ENCODE measurements around the gene RFC5. TPM values are rescaled to one million over a fixed set of nuclear protein-coding genes. Genes with fewer than 3 reads are reported as not detected.
A peak's percentile ranks its signal among the peaks of the same experiment; 100 is the strongest.
"Not testable (repeated sequence)": the region's sequence is repeated elsewhere in the genome, so short reads cannot be mapped to it uniquely, and the experiment has no call there.

Gene RFC5
- polyA plus RNA-seq, 2 of the 4 experiments (the other 2 are of a cell fraction) = 57.5 to 64.7 TPM

- Histone ChIP-seq H3K4me3 (no peak overlapping the region), H3K27ac (peak overlapping the region in 1 of 2 experiments; percentile 77; a peak in 2 of 6 replicates), H3K4me1 (peaks cover 16% of the 10 kb centered on the region), H3K4me2 (no peak overlapping the region), H3K9me3 (no peaks in the 10 kb centered on the region)
- TF ChIP-seq EHF (CRISPR knock-in tag; IDR thresholded peaks at IDR 0.05) (no peak), EP300 (IDR thresholded peaks at IDR 0.05) (no peak), HOXB13 (CRISPR knock-in tag; IDR thresholded peaks at IDR 0.05; ENCODE audit: low read depth) (no peak), CBX2 (IDR thresholded peaks at IDR 0.05; ENCODE audit: borderline replicate concordance, low read depth) (no peak), RFX5 (IDR thresholded peaks at IDR 0.05) (no peak), ZNF302 (CRISPR knock-in tag; IDR thresholded peaks at IDR 0.05) (no peak), TFCP2L1 (CRISPR knock-in tag; IDR thresholded peaks at IDR 0.05) (no peak)
- DNase-seq (ENCODE audit: low read depth in 1 of 2, low spot score in 1 of 2) = no peak
- no peak for ATAC-seq
- ChIA-PET CTCF (interaction anchor here (3.1 kb wide), 1 partner anchor 140 kb away, joined by 28 read pairs; no protein-coding TSS in a partner anchor), POLR2A (no interaction called here)
- no peak for FAIRE-seq
- 91% methylated on average over 2 of the region's 2 CpGs for WGBS (ENCODE audit: missing lambda C conversion rate)
These were observed 1.2 kb upstream of the RFC5 start for GRCh38 chr12:118015306-118015705.

GRCh38 chr12:118015944-118016343 is 559 bp upstream of the RFC5 start:
- H3K4me1 ChIP-seq = peaks cover 16% of the 10 kb centered on the region
- 36% methylated on average over 9 of the region's 9 CpGs for WGBS (ENCODE audit: missing lambda C conversion rate)
- peak overlapping the region; percentile 62 to 77 for H3K27ac ChIP-seq
- H3K4me3 ChIP-seq = peak overlapping the region; percentile 83
- ChIA-PET CTCF (interaction anchor here (0.7 to 3.1 kb wide), 2 partner anchors 134 to 141 kb away, joined by 3 to 28 read pairs; no protein-coding TSS in a partner anchor), POLR2A (interaction anchor here (1.0 to 1.1 kb wide), 3 partner anchors 22 to 66 kb away, joined by 3 to 5 read pairs (median 3); partner anchors contain the start of gene WSB2)
- no peak for DNase-seq (ENCODE audit: low read depth in 1 of 2, low spot score in 1 of 2)
- peak overlapping the region; percentile 79 for H3K4me2 ChIP-seq
- FAIRE-seq = no peak
- ATAC-seq = peak in 1 of 2 experiments; percentile 33; a peak in 2 of 6 replicates
- no peak for TF ChIP-seq ZSCAN20 (CRISPR knock-in tag; IDR thresholded peaks at IDR 0.05)
- no peak for TF ChIP-seq MAZ (IDR thresholded peaks at IDR 0.05; ENCODE audit: borderline replicate concordance, low read depth, low read length)
- no peak for TF ChIP-seq HOXB13 (CRISPR knock-in tag; IDR thresholded peaks at IDR 0.05; ENCODE audit: low read depth)
- no peaks in the 10 kb centered on the region for H3K9me3 ChIP-seq

GRCh38 chr12:118017926-118018325 is 1.4 kb downstream of the RFC5 start:
- no peak for TF ChIP-seq ZNF302 (CRISPR knock-in tag; IDR thresholded peaks at IDR 0.05)
- Histone ChIP-seq H3K4me2 (peak overlapping the region; percentile 90), H3K9me3 (no peaks in the 10 kb centered on the region), H3K4me1 (peaks cover 16% of the 10 kb centered on the region), H3K27ac (no peak overlapping the region), H3K4me3 (0 out of 3 replicates have a peak overlapping the region, but pooled peaks have one; percentile 83)
- ATAC-seq (no peak), DNase-seq (ENCODE audit: low read depth in 1 of 2, low spot score in 1 of 2) (no peak), FAIRE-seq (no peak)
- ChIA-PET CTCF (interaction anchor here (0.7 to 3.1 kb wide), 2 partner anchors 17 to 143 kb away, joined by 5 to 28 read pairs; no protein-coding TSS in a partner anchor), POLR2A (no interaction called here)

- H3K4me3 ChIP-seq = no peak overlapping the region
- DNase-seq (ENCODE audit: low read depth in 1 of 2, low spot score in 1 of 2) (no peak), ATAC-seq (no peak), FAIRE-seq (no peak)
- peaks cover 16% of the 10 kb centered on the region for H3K4me1 ChIP-seq
- ChIA-PET POLR2A (no interaction called here), CTCF (interaction anchor here (1.0 to 4.2 kb wide), 4 partner anchors 9 to 163 kb away, joined by 3 to 20 read pairs (median 6); no protein-coding TSS in a partner anchor)
- TF ChIP-seq FOSL2 (IDR thresholded peaks at IDR 0.05) (no peak), FOSL2 (CRISPR knock-in tag; IDR thresholded peaks at IDR 0.05) (no peak), JUN (IDR thresholded peaks at IDR 0.05) (no peak), GATA3 (IDR thresholded peaks at IDR 0.05; ENCODE audit: borderline replicate concordance) (no peak), CTCF (IDR thresholded peaks at IDR 0.05) (no peak), MYC (IDR thresholded peaks at IDR 0.05; ENCODE audit: borderline replicate concordance, low read length) (no peak), ATOH8 (CRISPR knock-in tag; IDR thresholded peaks at IDR 0.05; ENCODE audit: low read depth) (no peak), HDAC2 (IDR thresholded peaks at IDR 0.05) (no peak), CBX2 (IDR thresholded peaks at IDR 0.05; ENCODE audit: borderline replicate concordance, low read depth) (no peak), JUNB (IDR thresholded peaks at IDR 0.05) (no peak), EHMT2 (IDR thresholded peaks at IDR 0.05; ENCODE audit: low read depth) (no peak), ESRRA (IDR thresholded peaks at IDR 0.05; ENCODE audit: borderline replicate concordance, low read length) (no peak), PHF8 (IDR thresholded peaks at IDR 0.05; ENCODE audit: borderline replicate concordance, low read depth) (no peak)
- no peak overlapping the region for H3K4me2 ChIP-seq
- H3K9me3 ChIP-seq = no peaks in the 10 kb centered on the region
- no peak overlapping the region for H3K27ac ChIP-seq
- 67% methylated on average over 1 of the region's 1 CpG for WGBS (ENCODE audit: missing lambda C conversion rate)
These were observed 3.5 kb downstream of the RFC5 start for GRCh38 chr12:118020036-118020435.

GRCh38 chr12:118022097-118022727 is 5.7 kb downstream of the RFC5 start:
- FAIRE-seq; H3K4me2 ChIP-seq; H3K4me3 ChIP-seq; H3K9me3 ChIP-seq; ATAC-seq; POLR2A ChIA-PET; H3K27ac ChIP-seq; DNase-seq (ENCODE audit: low read depth in 1 of 2, low spot score in 1 of 2); H3K4me1 ChIP-seq: not testable (repeated sequence)
- 95% methylated on average over 13 of the region's 13 CpGs for WGBS (ENCODE audit: missing lambda C conversion rate)
- CTCF ChIA-PET = interaction anchor here (0.7 to 4.2 kb wide), 3 partner anchors 13 to 148 kb away, joined by 3 to 20 read pairs (median 5); no protein-coding TSS in a partner anchor

Measured in A549 (cell line).